ENCODE results near the gene MAP4K3. TPM values are rescaled to one million over a fixed set of nuclear protein-coding genes. Genes with fewer than 3 reads are reported as not detected.
"Not testable (repeated sequence)": the region's sequence is repeated elsewhere in the genome, so short reads cannot be mapped to it uniquely, and the experiment has no call there.

Gene MAP4K3
- total RNA-seq, 4 donors from 2014 or later = 49.4 to 89.0 (median 79.2) TPM

- no peaks in the 10 kb centered on the region for H3K36me3 ChIP-seq
- 83 to 85% methylated on average over 2 to 3 of the region's 3 CpGs for WGBS, 2 donors (ENCODE audit: low coverage in 1 of 2)
- no peak for ATAC-seq
- H3K9me3 ChIP-seq = no peaks in the 10 kb centered on the region
- no peak for TF ChIP-seq EP300 (IDR thresholded peaks at IDR 0.05)
- no peaks in the 10 kb centered on the region for H3K4me1 ChIP-seq
- no peak overlapping the region for H3K27ac ChIP-seq
- no peaks in the 10 kb centered on the region for H3K27me3 ChIP-seq
- no peak overlapping the region for H3K4me3 ChIP-seq
These were observed 68.2 kb downstream of the MAP4K3 start for GRCh38 chr2:39368846-39369245.

GRCh38 chr2:39368376-39368775, 68.7 kb downstream of the MAP4K3 start:
- no peak overlapping the region for H3K4me3 ChIP-seq
- no peak overlapping the region for H3K27ac ChIP-seq
- no peaks in the 10 kb centered on the region for H3K4me1 ChIP-seq
- ATAC-seq = no peak
- no peaks in the 10 kb centered on the region for H3K9me3 ChIP-seq
- 57 to 68% methylated on average over 3 of the region's 3 CpGs for WGBS, 2 donors (ENCODE audit: low coverage in 1 of 2)
- H3K27me3 ChIP-seq = no peaks in the 10 kb centered on the region
- H3K36me3 ChIP-seq = no peaks in the 10 kb centered on the region
- TF ChIP-seq POLR2A (IDR thresholded peaks at IDR 0.05) (no peak), POLR2AphosphoS5 (IDR thresholded peaks at IDR 0.05) (no peak), EP300 (IDR thresholded peaks at IDR 0.05) (no peak)
- TF ChIP-seq, protein P1, sequence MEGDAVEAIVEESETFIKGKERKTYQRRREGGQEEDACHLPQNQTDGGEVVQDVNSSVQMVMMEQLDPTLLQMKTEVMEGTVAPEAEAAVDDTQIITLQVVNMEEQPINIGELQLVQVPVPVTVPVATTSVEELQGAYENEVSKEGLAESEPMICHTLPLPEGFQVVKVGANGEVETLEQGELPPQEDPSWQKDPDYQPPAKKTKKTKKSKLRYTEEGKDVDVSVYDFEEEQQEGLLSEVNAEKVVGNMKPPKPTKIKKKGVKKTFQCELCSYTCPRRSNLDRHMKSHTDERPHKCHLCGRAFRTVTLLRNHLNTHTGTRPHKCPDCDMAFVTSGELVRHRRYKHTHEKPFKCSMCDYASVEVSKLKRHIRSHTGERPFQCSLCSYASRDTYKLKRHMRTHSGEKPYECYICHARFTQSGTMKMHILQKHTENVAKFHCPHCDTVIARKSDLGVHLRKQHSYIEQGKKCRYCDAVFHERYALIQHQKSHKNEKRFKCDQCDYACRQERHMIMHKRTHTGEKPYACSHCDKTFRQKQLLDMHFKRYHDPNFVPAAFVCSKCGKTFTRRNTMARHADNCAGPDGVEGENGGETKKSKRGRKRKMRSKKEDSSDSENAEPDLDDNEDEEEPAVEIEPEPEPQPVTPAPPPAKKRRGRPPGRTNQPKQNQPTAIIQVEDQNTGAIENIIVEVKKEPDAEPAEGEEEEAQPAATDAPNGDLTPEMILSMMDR (IDR thresholded peaks at IDR 0.05) = no peak

DNA sequence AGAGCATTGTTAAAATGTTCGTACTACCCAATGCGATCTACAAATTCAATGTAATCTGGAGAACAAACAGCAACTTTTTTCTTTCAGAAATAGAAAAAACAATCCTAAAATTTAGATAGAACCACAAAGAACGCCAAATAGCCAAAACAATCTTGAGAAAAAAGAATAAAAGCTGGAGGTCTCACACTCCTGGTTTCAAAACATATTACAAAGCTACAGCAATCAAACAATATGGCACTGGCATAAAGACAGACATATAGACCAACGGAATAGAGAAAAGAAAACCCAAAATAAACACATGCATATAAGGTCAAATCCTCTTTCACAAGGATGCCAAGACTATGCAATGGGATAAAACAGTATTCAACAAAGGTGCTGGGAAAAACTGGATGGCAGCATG, 74.5 kb downstream of the MAP4K3 start:
- no peak for TF ChIP-seq POLR2AphosphoS5 (IDR thresholded peaks at IDR 0.05)
- TF ChIP-seq, protein P1 (IDR thresholded peaks at IDR 0.05) = no peak
- TF ChIP-seq POLR2A (IDR thresholded peaks at IDR 0.05) = no peak
- TF ChIP-seq EP300 (IDR thresholded peaks at IDR 0.05) = no peak
- no peaks in the 10 kb centered on the region for H3K27me3 ChIP-seq
- H3K4me3 ChIP-seq = no peak overlapping the region
- ATAC-seq = no peak
- 96 to 97% methylated on average over 4 of the region's 4 CpGs for WGBS, 2 donors (ENCODE audit: low coverage in 1 of 2)
- H3K4me1 ChIP-seq = no peaks in the 10 kb centered on the region
- no peaks in the 10 kb centered on the region for H3K36me3 ChIP-seq
- H3K9me3 ChIP-seq = peaks cover 0 to 22% (median 0%) of the 10 kb centered on the region in 3 donors
- H3K27ac ChIP-seq = no peak overlapping the region

DNA sequence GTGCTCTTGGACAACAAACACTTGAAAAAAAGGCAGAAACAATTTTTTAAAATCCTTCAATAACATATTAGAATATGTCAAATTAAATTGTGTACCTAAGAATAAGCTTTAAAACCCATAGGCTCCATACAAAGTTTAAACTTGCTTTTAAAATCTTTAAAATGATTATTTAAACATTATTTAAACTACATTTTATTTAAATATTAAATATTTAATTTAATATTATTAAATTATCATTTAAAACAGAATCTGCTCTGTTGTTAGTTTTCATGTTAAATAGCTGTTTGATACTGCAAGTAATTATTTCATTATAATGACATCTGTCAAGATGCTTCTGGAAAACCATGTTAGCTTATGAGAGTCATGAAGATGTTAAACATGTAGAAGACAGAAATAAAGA, 75.6 kb downstream of the MAP4K3 start:
- Histone ChIP-seq H3K9me3 (peaks cover 0 to 22% (median 0%) of the 10 kb centered on the region in 3 donors), H3K4me1 (peaks cover 0 to 9% (median 0%) of the 10 kb centered on the region in 3 donors), H3K4me3 (no peak overlapping the region), H3K36me3 (no peaks in the 10 kb centered on the region), H3K27ac (no peak overlapping the region), H3K27me3 (no peaks in the 10 kb centered on the region)
- TF ChIP-seq EP300 (IDR thresholded peaks at IDR 0.05) = no peak
- TF ChIP-seq, protein P1 (IDR thresholded peaks at IDR 0.05) = no peak
- no peak for TF ChIP-seq POLR2A (IDR thresholded peaks at IDR 0.05)
- no peak for TF ChIP-seq POLR2AphosphoS5 (IDR thresholded peaks at IDR 0.05)
- no peak for ATAC-seq

DNA sequence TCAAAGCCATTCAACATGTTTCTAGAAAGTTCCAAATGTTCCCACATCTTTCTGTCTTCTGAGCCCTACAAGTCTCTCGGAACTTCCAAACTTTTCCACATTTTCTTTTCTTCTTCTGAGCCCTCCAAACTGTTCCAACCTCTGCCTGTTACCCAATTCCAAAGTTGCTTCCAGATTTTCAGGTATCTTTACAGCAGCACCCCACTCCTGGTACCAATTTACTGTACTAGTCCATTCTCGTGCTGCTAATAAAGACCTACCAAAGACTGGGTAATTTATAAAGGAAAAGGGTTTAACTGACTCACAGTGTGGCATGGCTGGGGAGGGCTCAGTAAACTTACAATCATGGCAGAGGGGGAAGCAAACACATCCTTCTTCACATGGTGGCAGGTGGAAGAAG, 76.7 kb downstream of the MAP4K3 start:
- H3K27me3 ChIP-seq, H3K27ac ChIP-seq, H3K4me3 ChIP-seq, H3K36me3 ChIP-seq, ATAC-seq, H3K4me1 ChIP-seq: not testable (repeated sequence)
- H3K9me3 ChIP-seq = peaks cover 0 to 22% (median 0%) of the 10 kb centered on the region in 3 donors
- whole genome bisulfite sequencing, 2 donors (ENCODE audit: low coverage in 1 of 2) = 100% methylated on average over 1 to 2 of the region's 2 CpGs

DNA sequence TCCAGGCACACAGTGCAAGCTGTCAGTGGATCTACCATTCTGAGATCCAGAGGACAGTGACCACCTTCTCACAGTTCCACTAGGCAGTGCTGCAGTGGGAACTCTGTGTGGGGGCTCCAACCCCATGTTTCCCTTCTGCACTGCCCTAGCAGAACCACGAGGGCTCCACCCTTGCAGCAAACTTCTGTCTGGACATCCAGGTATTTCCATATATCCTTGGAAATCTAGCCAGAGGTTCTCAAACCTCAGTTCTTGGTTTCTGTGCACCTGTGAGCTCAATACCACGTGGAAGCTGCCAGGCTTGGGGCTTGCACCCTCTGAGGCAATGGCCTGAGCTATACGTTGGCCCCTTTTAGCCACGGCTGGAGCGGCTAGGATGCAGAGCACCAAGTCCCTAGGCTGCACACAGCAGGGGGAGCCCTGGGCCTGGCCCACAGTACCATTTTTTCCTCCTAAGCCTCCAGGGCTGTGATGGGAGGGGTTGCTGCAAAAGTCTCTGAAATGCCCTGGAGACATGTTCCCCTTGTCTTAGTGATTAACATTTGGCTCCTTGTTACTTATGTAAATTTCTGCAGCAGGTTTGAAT, 77.5 kb downstream of the MAP4K3 start:
- Histone ChIP-seq H3K9me3 (peaks cover 0 to 22% (median 0%) of the 10 kb centered on the region in 3 donors), H3K27ac (no peak overlapping the region), H3K36me3 (peaks cover 0 to 9% of the 10 kb centered on the region in 2 donors), H3K27me3 (no peaks in the 10 kb centered on the region), H3K4me1 (peaks cover 0 to 9% (median 0%) of the 10 kb centered on the region in 3 donors), H3K4me3 (no peak overlapping the region)
- ATAC-seq = no peak
- TF ChIP-seq POLR2AphosphoS5 (IDR thresholded peaks at IDR 0.05) (no peak), POLR2A (IDR thresholded peaks at IDR 0.05) (no peak), EP300 (IDR thresholded peaks at IDR 0.05) (no peak)
- WGBS, 2 donors (ENCODE audit: low coverage in 1 of 2) = 100% methylated on average over 1 of the region's 5 CpGs
